HCT116 (cell line): ENCODE measurements around the gene NEUROG1. TPM values are rescaled to one million over a fixed set of nuclear protein-coding genes. Genes with fewer than 3 reads are reported as not detected.

Source experiments
- ATAC-seq: fragments of 200-7000 bp; cut with Tn5 transposase; 2 replicates; pipeline ENCODE4 v1.9.1; 2020; ENCODE audit warnings: mild to moderate bottlenecking, moderate library complexity
- BruUV-seq: library from RNA; stranded (reverse); fragments of 400-500 nt; replicated peaks from 2 replicates; lab custom pipeline; 2021; lab: Mats Ljungman, UMichigan
- CTCF ChIA-PET: fragments of 300-600 bp; sonication (Branson Sonifier 250); formaldehyde crosslinking; loops from one replicate; lab custom pipeline; 2021; ENCODE audit warnings: antibody characterized with exemption; lab: Charles Lee
- POLR2A ChIA-PET: fragments of 300-600, 350-600 bp; sonication (Branson Sonifier 250); formaldehyde crosslinking; loops from one replicate; lab custom pipeline; 2021; ENCODE audit warnings: antibody characterized with exemption; lab: Charles Lee
- RAD21 ChIA-PET, 2 experiments: fragments of 300-600 bp; sonication (Branson Sonifier 250); formaldehyde crosslinking; loops; one replicate each; lab custom pipeline; 2023; ENCODE audit warnings: low total read pairs in 2 of 2; ENCODE audit not compliant: uncharacterized antibody in 2 of 2, unreplicated experiment in 2 of 2, low non-redundant PET in 1 of 2; lab: Charles Lee
- DNase-seq: peaks from one replicate; pipeline ENCODE4 v3.0.0-alpha.2; 2010; ENCODE audit warnings: low read depth, low spot score
- H2AFZ ChIP-seq: fragments of 200-600 bp; shearing (Covaris generic), sonication (generic); 2 replicates; pipeline ENCODE4 v1.6.1; 2017; ENCODE audit warnings: low read depth, mixed run types, mixed read lengths, antibody characterized with exemption, low read length; ENCODE audit not compliant: poor library complexity, severe bottlenecking
- H3K27ac ChIP-seq: 2 replicates; pipeline ENCODE4 v1.5.1; 2012; ENCODE audit warnings: low read depth, low read length
- H3K27me3 ChIP-seq: fragments of 200-600 bp; sonication (generic); 2 replicates; pipeline ENCODE4 v1.6.1; 2016; ENCODE audit warnings: mixed run types, low read length, mixed read lengths; ENCODE audit not compliant: insufficient read depth
- H3K36me3 ChIP-seq, 2 experiments: fragments of 200-500 bp in 1 of 2; fragments of 200-600 bp in 1 of 2; sonication (Bioruptor generic) in 1 of 2; sonication (generic) in 1 of 2; 2 replicates each; pipeline versions ENCODE4 v1.5.1 to v1.6.1; 2014 to 2016; ENCODE audit warnings: low read length in 2 of 2, inconsistent platforms in 1 of 2, mixed read lengths in 1 of 2, mixed run types in 1 of 2; ENCODE audit not compliant: insufficient read depth in 2 of 2, control insufficient read depth in 1 of 2
- H3K4me1 ChIP-seq, 2 experiments: fragments of 200-600 bp in 1 of 2; sonication (generic) in 1 of 2; 2 replicates each; pipeline versions ENCODE4 v1.5.1 to v1.6.1; 2012 to 2017; ENCODE audit warnings: low read length in 2 of 2, inconsistent platforms in 1 of 2, mild to moderate bottlenecking in 1 of 2, mixed read lengths in 1 of 2, mixed run types in 1 of 2, moderate library complexity in 1 of 2; ENCODE audit not compliant: insufficient read depth in 2 of 2, control insufficient read depth in 1 of 2
- H3K4me2 ChIP-seq: fragments of 200-600 bp; sonication (generic); 2 replicates; pipeline ENCODE4 v1.6.1; 2017; ENCODE audit warnings: mixed run types, low read length, mixed read lengths
- H3K4me3 ChIP-seq, 2 experiments: fragments of 200-600 bp in 1 of 2; sonication (generic) in 1 of 2; replicated peaks in 1 of 2; 2 replicates each; pipeline ENCODE4 v1.5.1; 2011 to 2016; ENCODE audit warnings: low read length in 2 of 2, control low read depth in 1 of 2, low read depth in 1 of 2, mild to moderate bottlenecking in 1 of 2, mixed read lengths in 1 of 2, mixed run types in 1 of 2
- H3K79me2 ChIP-seq: fragments of 200-600 bp; sonication (generic); 2 replicates; pipeline ENCODE4 v1.6.1; 2017; ENCODE audit warnings: mild to moderate bottlenecking, mixed run types, low read length, moderate library complexity, mixed read lengths; ENCODE audit not compliant: insufficient read depth
- H3K9ac ChIP-seq: fragments of 200-600 bp; sonication (generic); 2 replicates; pipeline ENCODE4 v1.6.1; 2016; ENCODE audit warnings: low read length, mixed read lengths
- H3K9me2 ChIP-seq: fragments of 200-600 bp; sonication (generic), shearing (Covaris generic); 2 replicates; pipeline ENCODE4 v1.6.1; 2017; ENCODE audit warnings: mixed run types, mild to moderate bottlenecking, moderate library complexity; ENCODE audit not compliant: insufficient read depth
- H3K9me3 ChIP-seq, 2 experiments: fragments of 200-500 bp in 1 of 2; fragments of 200-600 bp in 1 of 2; sonication (Bioruptor generic) in 1 of 2; sonication (generic) in 1 of 2; 2 replicates each; pipeline ENCODE4 v1.6.1; 2014 to 2017; ENCODE audit warnings: low read length in 2 of 2, mixed read lengths in 2 of 2, inconsistent platforms in 1 of 2, low read depth in 1 of 2, mild to moderate bottlenecking in 1 of 2, mixed run types in 1 of 2, moderate library complexity in 1 of 2; ENCODE audit not compliant: control insufficient read depth in 1 of 2, insufficient read depth in 1 of 2
- H4K20me1 ChIP-seq: fragments of 200-600 bp; sonication (generic), shearing (Covaris generic); 2 replicates; pipeline ENCODE4 v1.6.1; 2017; ENCODE audit warnings: mixed run types, mild to moderate bottlenecking, moderate library complexity; ENCODE audit not compliant: insufficient read depth
- EGR1 ChIP-seq: IDR thresholded peaks from 2 replicates; pipeline ENCODE4 v1.6.1; 2012; ENCODE audit warnings: low read depth
- MAX ChIP-seq: IDR thresholded peaks from 2 replicates; pipeline ENCODE4 v1.6.1; 2012
- POLR2AphosphoS5 ChIP-seq: IDR thresholded peaks from 2 replicates; pipeline ENCODE4 v1.6.1; 2011; ENCODE audit warnings: mild to moderate bottlenecking, low read depth, low read length, moderate library complexity
- REST ChIP-seq: IDR thresholded peaks from 2 replicates; pipeline ENCODE4 v1.6.1; 2012; ENCODE audit warnings: low read depth
- SIN3A ChIP-seq: IDR thresholded peaks from 2 replicates; pipeline ENCODE4 v1.6.1; 2012; ENCODE audit warnings: low read depth
- TCF7L2 ChIP-seq: IDR thresholded peaks from 2 replicates; pipeline ENCODE4 v1.7.0; 2011; ENCODE audit warnings: borderline replicate concordance, inconsistent platforms; ENCODE audit not compliant: insufficient read depth, insufficient read length; ENCODE audit errors: extremely low read depth
- ZBTB33 ChIP-seq: IDR thresholded peaks from 2 replicates; pipeline ENCODE4 v1.6.1; 2011; ENCODE audit warnings: mild to moderate bottlenecking, low read length, moderate library complexity; ENCODE audit not compliant: insufficient replicate concordance; ENCODE audit errors: extremely low read depth
- ZFX ChIP-seq: fragments of 450-650 bp; IDR thresholded peaks from 2 replicates; pipeline ENCODE4 v1.6.1; 2017
- intact Hi-C: fragments of 100-400 bp; cut with micrococcal nuclease; formaldehyde crosslinking; loops from 2 replicates; pipeline ENCODE4 v1.10.0; 2022
- total RNA-seq: library from RNA; stranded (reverse); gene quantifications from one replicate; pipeline ENCODE4 v1.2.1, GENCODE V29; 2021; ENCODE audit not compliant: unreplicated experiment

The NEUROG1 gene
- total RNA-seq, 1 experiment from 2014 or later, result not detected

GRCh38 chr5:135584276-135584675, 48.5 kb upstream of the NEUROG1 start:
- intact Hi-C loops, result no loop called here
- POLR2A ChIA-PET, result no interaction called here
- no peaks in the 10 kb centered on the region for H4K20me1 ChIP-seq
- no peak overlapping the region for H3K4me2 ChIP-seq
- ATAC-seq, result no peak
- DNase-seq, result no peak
- peaks cover 36% of the 10 kb centered on the region for H3K27me3 ChIP-seq
- no peaks in the 10 kb centered on the region for H3K9me3 ChIP-seq
- no TSS peak for BruUV-seq
- CTCF ChIA-PET, result no interaction called here
- H3K27ac ChIP-seq, result no peak overlapping the region
- no peak overlapping the region for H3K9ac ChIP-seq
- H3K4me3 ChIP-seq, result no peak overlapping the region
- H3K9me2 ChIP-seq, result no peaks in the 10 kb centered on the region
- no peak for TF ChIP-seq ZBTB33
- no peak for TF ChIP-seq EGR1
- TF ChIP-seq REST, result no peak
- no peak for TF ChIP-seq TCF7L2
- TF ChIP-seq SIN3A, result no peak
- TF ChIP-seq POLR2AphosphoS5, result no peak
- no peak for TF ChIP-seq MAX
- no peak for TF ChIP-seq ZFX
- H2AFZ ChIP-seq, result no peak overlapping the region
- H3K79me2 ChIP-seq, result no peaks in the 10 kb centered on the region
- no peaks in the 10 kb centered on the region for H3K36me3 ChIP-seq
- RAD21 ChIA-PET, result no interaction called here
- no peaks in the 10 kb centered on the region for H3K4me1 ChIP-seq
